Stimulated activated CD8-positive, alpha-beta memory T cell treated with anti-CD3 and anti-CD28 coated beads, Interleukin-12 subunit alpha, Interleukin-12 subunit beta, amount 100 ng/mL, for 4 hours (primary cell): Measurements from ENCODE around the gene NRXN3.
"Not testable (repeated sequence)": the region's sequence is repeated elsewhere in the genome, so short reads cannot be mapped to it uniquely, and the experiment has no call there.

ENCODE experiments used
- DNase-seq: peaks from one replicate; pipeline ENCODE4 v3.0.0-alpha.2; 2020; ENCODE audit warnings: low read depth

Gene NRXN3

GRCh38 chr14:79734656-79735055 is 1564.5 kb downstream of the NRXN3 start:
- no peak for DNase-seq

- no peak for DNase-seq
These were observed 1564.9 kb downstream of the NRXN3 start for GRCh38 chr14:79735121-79735520.

- DNase-seq: no peak
These were observed 1570.0 kb downstream of the NRXN3 start for GRCh38 chr14:79740066-79740601.

- no peak for DNase-seq
These were observed 1572.0 kb downstream of the NRXN3 start for GRCh38 chr14:79742142-79742541.

- no peak for DNase-seq
These were observed 1574.9 kb downstream of the NRXN3 start for GRCh38 chr14:79745046-79745445.

GRCh38 chr14:79749065-79749464 is 1578.9 kb downstream of the NRXN3 start:
- DNase-seq: no peak

- no peak for DNase-seq
These were observed 1588.8 kb downstream of the NRXN3 start for GRCh38 chr14:79758985-79759384.

- DNase-seq: no peak
These were observed 1594.2 kb downstream of the NRXN3 start for GRCh38 chr14:79764323-79764722.

GRCh38 chr14:79766511-79766910 is 1596.3 kb downstream of the NRXN3 start:
- DNase-seq: no peak

GRCh38 chr14:79767251-79767650 is 1597.1 kb downstream of the NRXN3 start:
- no peak for DNase-seq

- not testable (repeated sequence) for DNase-seq
These were observed 1597.5 kb downstream of the NRXN3 start for GRCh38 chr14:79767721-79768120.

GRCh38 chr14:79781882-79782281 is 1611.7 kb downstream of the NRXN3 start:
- no peak for DNase-seq

GRCh38 chr14:79783041-79783440 is 1612.9 kb downstream of the NRXN3 start:
- DNase-seq: no peak

- DNase-seq: no peak
These were observed 1616.3 kb downstream of the NRXN3 start for GRCh38 chr14:79786522-79786921.

- DNase-seq: no peak
These were observed 1618.2 kb downstream of the NRXN3 start for GRCh38 chr14:79788346-79788745.

GRCh38 chr14:79791055-79791732 is 1621.0 kb downstream of the NRXN3 start:
- no peak for DNase-seq

GRCh38 chr14:79802093-79802492 is 1631.9 kb downstream of the NRXN3 start:
- DNase-seq: no peak

- no peak for DNase-seq
These were observed 1635.5 kb downstream of the NRXN3 start for GRCh38 chr14:79805636-79806035.

- DNase-seq: no peak
These were observed 1639.9 kb downstream of the NRXN3 start for GRCh38 chr14:79809849-79810612.

- DNase-seq: no peak
These were observed 1650.8 kb downstream of the NRXN3 start for GRCh38 chr14:79820866-79821535.

GRCh38 chr14:79822034-79822433 is 1651.9 kb downstream of the NRXN3 start:
- no peak for DNase-seq

GRCh38 chr14:79825046-79825521 is 1654.9 kb downstream of the NRXN3 start:
- DNase-seq: no peak

- no peak for DNase-seq
These were observed 1656.2 kb downstream of the NRXN3 start for GRCh38 chr14:79826362-79826761.
